Astrocyte of the spinal cord (primary cell): ENCODE measurements around the gene PLA2G6.

ENCODE experiments used
- DNase-seq: peaks from one replicate; pipeline ENCODE4 v3.0.0; 2011; ENCODE audit warnings: low read depth, low spot score
- H3K4me3 ChIP-seq: 2 replicates; pipeline ENCODE4 v1.5.1; 2011; ENCODE audit warnings: low read depth, mild to moderate bottlenecking, low read length, moderate library complexity
- in situ Hi-C: cut with HindIII; loops from 2 replicates; pipeline ENCODE4 v1.10.0; 2017; ENCODE audit warnings: low sequenced_read_pairs
- TF ChIP-seq, protein P1 (sequence below): IDR thresholded peaks from 2 replicates; pipeline ENCODE4 v1.5.1; 2012; ENCODE audit warnings: low read depth, mild to moderate bottlenecking, low read length, inconsistent platforms

Gene PLA2G6

DNA sequence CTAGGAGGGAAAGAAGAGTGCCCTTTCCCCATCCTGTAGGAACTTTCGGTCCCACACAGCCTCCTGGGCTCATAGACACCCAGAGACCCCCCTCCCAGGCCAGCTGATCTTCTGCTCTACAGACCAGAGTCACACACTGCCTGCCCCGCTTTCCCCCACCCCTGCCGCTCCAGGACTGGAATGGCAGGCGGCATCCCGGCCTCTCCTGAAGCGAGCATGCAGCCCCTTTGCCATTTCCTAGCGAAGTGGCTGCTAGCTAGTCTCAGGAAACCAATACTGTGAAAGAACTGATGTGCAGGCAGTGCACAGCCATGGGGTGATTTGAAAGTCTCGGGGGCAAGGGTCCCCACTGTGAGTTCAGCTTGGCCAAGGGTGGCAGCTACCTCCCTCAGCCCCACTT, 116.1 kb downstream of the PLA2G6 start:
- in situ Hi-C loops: no loop called here
- H3K4me3 ChIP-seq: no peak overlapping the region
- TF ChIP-seq, protein P1, sequence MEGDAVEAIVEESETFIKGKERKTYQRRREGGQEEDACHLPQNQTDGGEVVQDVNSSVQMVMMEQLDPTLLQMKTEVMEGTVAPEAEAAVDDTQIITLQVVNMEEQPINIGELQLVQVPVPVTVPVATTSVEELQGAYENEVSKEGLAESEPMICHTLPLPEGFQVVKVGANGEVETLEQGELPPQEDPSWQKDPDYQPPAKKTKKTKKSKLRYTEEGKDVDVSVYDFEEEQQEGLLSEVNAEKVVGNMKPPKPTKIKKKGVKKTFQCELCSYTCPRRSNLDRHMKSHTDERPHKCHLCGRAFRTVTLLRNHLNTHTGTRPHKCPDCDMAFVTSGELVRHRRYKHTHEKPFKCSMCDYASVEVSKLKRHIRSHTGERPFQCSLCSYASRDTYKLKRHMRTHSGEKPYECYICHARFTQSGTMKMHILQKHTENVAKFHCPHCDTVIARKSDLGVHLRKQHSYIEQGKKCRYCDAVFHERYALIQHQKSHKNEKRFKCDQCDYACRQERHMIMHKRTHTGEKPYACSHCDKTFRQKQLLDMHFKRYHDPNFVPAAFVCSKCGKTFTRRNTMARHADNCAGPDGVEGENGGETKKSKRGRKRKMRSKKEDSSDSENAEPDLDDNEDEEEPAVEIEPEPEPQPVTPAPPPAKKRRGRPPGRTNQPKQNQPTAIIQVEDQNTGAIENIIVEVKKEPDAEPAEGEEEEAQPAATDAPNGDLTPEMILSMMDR: no peak
- no peak for DNase-seq

DNA sequence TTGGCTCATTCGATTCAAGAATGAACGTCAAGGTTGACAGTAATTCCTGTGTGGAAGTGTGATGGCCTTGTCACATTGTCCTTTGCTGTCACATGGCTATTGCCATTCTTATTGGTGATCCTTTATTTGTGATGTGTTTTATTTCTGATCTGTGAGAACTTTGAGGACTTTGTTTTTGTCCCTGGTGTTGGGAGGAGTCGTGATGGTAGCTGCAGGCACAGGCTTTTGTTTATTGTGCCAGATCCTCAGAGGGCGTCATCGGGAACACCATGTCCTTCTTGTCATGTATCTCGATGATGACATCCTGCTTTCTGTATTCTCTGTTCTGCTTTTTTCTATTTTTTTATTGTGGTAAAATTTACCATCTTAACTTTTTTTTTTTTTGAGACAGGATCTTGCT, 118.8 kb downstream of the PLA2G6 start:
- H3K4me3 ChIP-seq: no peak overlapping the region
- DNase-seq: no peak
- in situ Hi-C loops: no loop called here
- TF ChIP-seq, protein P1: no peak
